GM12865 (cell line): ENCODE results near the gene MSMO1.

Experiments used
- DNase-seq: peaks from one replicate; pipeline ENCODE4 v3.0.0; 2010; ENCODE audit warnings: low read depth
- H3K4me3 ChIP-seq: 2 replicates; pipeline ENCODE4 v1.5.1; 2011; ENCODE audit warnings: mild to moderate bottlenecking, low read depth, low read length, control low read depth
- TF ChIP-seq, protein P1 (sequence below): IDR thresholded peaks from 2 replicates; pipeline ENCODE4 v1.5.1; 2011; ENCODE audit warnings: low read length, control low read depth, low read depth, inconsistent platforms; ENCODE audit not compliant: insufficient read depth; ENCODE audit errors: missing control alignments

The MSMO1 gene

DNA sequence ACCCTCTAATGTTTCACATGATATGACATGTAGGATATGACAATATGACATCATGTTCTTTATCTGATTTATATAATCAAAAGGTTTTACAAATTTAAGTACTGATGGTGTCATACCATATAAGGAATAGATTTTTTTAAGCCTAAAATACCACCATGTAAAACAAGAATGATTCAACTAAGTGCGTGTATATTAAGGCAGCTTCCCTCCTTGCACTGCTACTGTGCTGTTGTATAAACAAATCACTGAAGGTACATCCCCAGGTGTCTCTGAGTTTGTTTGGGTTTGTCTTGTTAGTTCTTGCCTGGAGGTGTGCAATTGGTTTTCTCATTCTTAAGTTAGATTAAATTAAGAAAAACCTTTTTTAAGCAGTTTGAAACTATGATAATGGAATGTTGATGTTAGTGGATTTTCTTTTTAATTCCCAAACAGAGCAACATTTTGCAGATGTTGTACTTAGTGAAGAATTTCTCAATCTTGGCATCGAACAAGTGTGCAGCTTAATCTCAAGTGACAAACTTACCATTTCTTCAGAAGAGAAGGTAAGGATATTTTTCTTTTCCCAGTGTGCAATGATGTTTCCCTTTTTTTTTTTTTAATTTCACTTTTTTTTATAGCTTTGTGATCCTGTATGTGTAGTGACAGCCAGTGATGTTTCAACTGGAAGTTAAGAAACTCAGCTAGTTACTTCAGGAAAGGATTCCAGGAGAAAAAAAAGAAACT, 33.4 kb upstream of the MSMO1 start:
- H3K4me3 ChIP-seq: no peak overlapping the region
- DNase-seq: no peak
- TF ChIP-seq, protein P1, sequence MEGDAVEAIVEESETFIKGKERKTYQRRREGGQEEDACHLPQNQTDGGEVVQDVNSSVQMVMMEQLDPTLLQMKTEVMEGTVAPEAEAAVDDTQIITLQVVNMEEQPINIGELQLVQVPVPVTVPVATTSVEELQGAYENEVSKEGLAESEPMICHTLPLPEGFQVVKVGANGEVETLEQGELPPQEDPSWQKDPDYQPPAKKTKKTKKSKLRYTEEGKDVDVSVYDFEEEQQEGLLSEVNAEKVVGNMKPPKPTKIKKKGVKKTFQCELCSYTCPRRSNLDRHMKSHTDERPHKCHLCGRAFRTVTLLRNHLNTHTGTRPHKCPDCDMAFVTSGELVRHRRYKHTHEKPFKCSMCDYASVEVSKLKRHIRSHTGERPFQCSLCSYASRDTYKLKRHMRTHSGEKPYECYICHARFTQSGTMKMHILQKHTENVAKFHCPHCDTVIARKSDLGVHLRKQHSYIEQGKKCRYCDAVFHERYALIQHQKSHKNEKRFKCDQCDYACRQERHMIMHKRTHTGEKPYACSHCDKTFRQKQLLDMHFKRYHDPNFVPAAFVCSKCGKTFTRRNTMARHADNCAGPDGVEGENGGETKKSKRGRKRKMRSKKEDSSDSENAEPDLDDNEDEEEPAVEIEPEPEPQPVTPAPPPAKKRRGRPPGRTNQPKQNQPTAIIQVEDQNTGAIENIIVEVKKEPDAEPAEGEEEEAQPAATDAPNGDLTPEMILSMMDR: no peak

DNA sequence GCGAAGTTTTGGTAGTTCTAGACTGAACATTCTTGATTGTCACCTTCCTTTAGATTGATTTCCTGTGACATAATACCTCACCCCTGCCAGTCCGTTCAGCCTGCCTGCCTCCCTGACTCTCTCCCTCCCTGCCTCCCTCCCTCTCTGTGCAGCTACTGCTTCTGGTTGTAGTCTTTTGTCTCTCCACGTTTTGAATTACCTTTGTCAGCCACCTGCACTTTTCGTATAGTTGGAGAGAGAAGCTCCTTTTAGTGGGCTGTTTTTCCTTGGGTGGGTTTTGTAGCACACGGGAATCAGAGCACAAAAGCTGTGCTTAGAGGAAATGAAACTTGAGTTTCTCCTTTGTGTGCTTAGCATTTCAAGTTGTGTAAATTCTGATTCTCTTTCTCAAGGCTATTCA, 32.6 kb upstream of the MSMO1 start:
- TF ChIP-seq, protein P1: no peak
- peak overlapping the region; percentile 11; the same call in 1 of the 2 replicates for H3K4me3 ChIP-seq
- DNase-seq: peak; percentile 61

DNA sequence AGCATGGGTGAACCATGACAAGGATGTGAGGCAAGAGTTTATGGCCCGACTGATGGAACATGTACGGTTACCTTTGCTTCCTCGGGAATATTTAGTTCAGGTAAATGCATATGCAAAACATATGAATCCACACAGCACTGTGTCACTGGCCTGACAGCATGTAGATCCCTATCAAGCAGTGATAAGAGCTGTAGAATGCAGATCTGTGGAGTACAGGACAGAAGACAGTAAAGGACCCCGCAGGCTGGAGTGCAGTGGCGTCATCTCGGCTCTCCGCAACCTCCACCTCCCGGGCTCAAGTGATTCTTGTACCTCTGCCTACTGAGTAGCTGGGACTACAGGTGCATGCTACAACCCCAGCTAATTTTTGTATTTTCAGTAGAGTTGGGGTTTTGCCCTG, 29.8 kb upstream of the MSMO1 start:
- no peak overlapping the region for H3K4me3 ChIP-seq
- DNase-seq: no peak
- TF ChIP-seq, protein P1: no peak

DNA sequence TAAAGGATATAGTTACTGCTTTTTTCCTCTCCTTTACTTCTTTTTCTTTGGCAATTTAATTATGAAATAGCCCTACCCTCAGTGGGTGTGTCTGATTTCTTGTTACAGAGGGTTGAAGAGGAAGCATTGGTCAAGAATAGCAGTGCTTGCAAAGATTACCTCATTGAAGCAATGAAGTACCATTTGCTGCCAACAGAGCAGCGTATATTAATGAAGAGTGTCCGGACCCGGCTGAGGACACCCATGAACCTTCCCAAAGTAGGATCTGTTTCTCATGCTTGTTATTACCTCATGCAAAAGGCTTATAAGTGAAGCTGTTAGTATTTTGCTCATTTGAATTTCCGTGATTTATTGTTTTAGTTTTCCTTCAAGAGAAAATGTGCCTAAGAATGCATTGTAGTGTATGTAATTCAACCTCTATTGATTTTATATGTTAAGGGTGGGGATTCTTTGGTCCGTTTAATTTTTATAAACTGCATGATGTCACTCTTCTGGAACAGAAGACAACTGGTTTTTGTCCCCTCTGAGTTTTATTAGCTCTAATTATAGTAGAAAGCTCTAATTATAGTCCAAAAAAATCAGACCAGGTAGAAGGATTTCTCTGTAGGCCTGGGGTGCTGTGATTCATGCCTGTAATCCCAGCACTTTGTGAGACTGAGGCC, 27.9 kb upstream of the MSMO1 start:
- no peak for DNase-seq
- TF ChIP-seq, protein P1: no peak
- no peak overlapping the region for H3K4me3 ChIP-seq

DNA sequence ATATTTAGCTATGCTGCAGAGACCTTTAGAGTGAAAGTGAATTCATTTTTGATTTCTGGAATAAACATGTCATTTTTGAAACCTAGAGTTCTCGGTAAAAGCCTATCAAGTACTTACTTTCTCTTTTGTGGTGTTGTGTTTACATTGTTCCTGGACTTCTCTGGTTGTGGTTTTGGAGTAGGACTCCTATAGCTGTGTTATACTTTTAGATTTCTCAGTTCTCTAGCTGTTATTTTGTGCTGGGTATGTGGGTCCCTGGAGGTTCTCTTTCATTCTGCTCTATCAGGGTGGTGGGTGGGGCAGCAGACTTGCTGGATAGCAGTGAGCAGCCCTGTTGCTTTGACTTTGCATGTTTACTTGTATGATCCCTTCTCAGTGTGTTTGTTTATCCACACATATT, 25.6 kb upstream of the MSMO1 start:
- TF ChIP-seq, protein P1: no peak
- peak overlapping the region; percentile 30 for H3K4me3 ChIP-seq
- DNase-seq: peak; percentile 38

DNA sequence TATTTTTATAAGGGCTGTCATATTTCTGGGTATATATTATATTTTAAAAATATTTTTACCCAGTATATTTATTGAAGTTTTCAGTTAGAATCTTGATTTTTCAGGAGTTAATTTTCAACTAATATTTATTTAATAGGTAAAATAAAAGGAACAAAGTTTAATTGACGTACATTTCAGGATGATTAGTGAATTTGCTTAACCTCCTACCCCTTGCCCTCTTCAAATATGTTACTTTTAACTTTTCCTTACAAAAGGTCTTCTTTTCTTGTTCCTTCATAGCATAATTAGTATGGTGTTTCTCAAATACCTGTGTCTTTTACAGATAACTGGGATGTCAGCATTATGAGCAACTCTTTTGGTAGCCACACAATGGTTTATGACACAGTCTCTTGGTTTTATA, 24.8 kb upstream of the MSMO1 start:
- TF ChIP-seq, protein P1: no peak
- H3K4me3 ChIP-seq: no peak overlapping the region
- no peak for DNase-seq
